Measurements from ENCODE around the gene CLIC4. TPM values are rescaled to one million over a fixed set of nuclear protein-coding genes. Genes with fewer than 3 reads are reported as not detected.
"Not testable (repeated sequence)": the region's sequence is repeated elsewhere in the genome, so short reads cannot be mapped to it uniquely, and the experiment has no call there.

The CLIC4 gene
- polyA plus RNA-seq, 1 experiment, result 561 TPM

- CTCF ChIA-PET, result interaction anchor here (1.0 to 1.3 kb wide), 2 partner anchors 60 to 81 kb away, joined by 3 read pairs; no protein-coding TSS in a partner anchor
- Histone ChIP-seq H3K27ac (ENCODE audit: low read depth, low read length) (no peak overlapping the region), H3K9me3 (ENCODE audit: control insufficient read depth, insufficient read depth, low read length) (no peaks in the 10 kb centered on the region; the same call in 1 of the 2 replicates), H3K27me3 (ENCODE audit: control insufficient read depth, insufficient read depth, low read length) (no peaks in the 10 kb centered on the region), H3K4me3 (ENCODE audit: low read depth, low read length) (peak overlapping the region; percentile 27; the same call in 1 of the 2 replicates)
- TF ChIP-seq CTCF (IDR thresholded peaks at IDR 0.05; ENCODE audit: low read depth, low read length), result no peak
- POLR2A ChIA-PET, result interaction anchor here (1.0 kb wide), 1 partner anchor 66 kb away, joined by 3 read pairs; no protein-coding TSS in a partner anchor
- DNase-seq (ENCODE audit: low read depth, low spot score), result no peak
These were observed 4.0 kb downstream of the CLIC4 start for GRCh38 chr1:24749252-24749651.

DNA sequence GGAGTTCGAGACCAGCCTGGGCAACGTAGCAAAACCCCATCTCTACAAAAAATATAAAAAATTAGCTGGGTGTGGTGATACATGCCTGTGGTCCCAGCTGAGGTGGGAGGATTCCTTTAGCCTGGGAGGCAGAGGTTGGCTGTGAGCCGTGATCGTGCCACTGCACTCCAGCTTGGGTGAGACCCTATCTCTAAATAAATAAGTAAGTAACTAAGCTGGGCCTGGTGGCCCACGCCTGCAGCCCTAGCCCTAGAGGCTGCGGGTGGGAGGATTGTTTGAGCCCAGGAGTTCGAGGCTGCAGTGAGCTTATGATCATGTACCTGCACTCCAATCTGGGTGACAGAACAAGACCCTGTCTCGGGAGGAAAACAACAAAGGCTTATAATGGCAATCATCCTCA, 4.6 kb downstream of the CLIC4 start:
- H3K27me3 ChIP-seq (ENCODE audit: control insufficient read depth, insufficient read depth, low read length), result no peaks in the 10 kb centered on the region
- no peak for DNase-seq (ENCODE audit: low read depth, low spot score)
- ChIA-PET POLR2A (interaction anchor here (1.0 kb wide), 1 partner anchor 66 kb away, joined by 3 read pairs; no protein-coding TSS in a partner anchor), CTCF (interaction anchor here (1.3 kb wide), 1 partner anchor 81 kb away, joined by 3 read pairs; no protein-coding TSS in a partner anchor)
- no peak overlapping the region for H3K4me3 ChIP-seq (ENCODE audit: low read depth, low read length)
- TF ChIP-seq CTCF (IDR thresholded peaks at IDR 0.05; ENCODE audit: low read depth, low read length), result no peak
- no peak overlapping the region for H3K27ac ChIP-seq (ENCODE audit: low read depth, low read length)
- no peaks in the 10 kb centered on the region; the same call in 1 of the 2 replicates for H3K9me3 ChIP-seq (ENCODE audit: control insufficient read depth, insufficient read depth, low read length)

- POLR2A ChIA-PET, result no interaction called here
- TF ChIP-seq CTCF (IDR thresholded peaks at IDR 0.05; ENCODE audit: low read depth, low read length), result no peak
- H3K27ac ChIP-seq (ENCODE audit: low read depth, low read length), result no peak overlapping the region
- no peaks in the 10 kb centered on the region for H3K27me3 ChIP-seq (ENCODE audit: control insufficient read depth, insufficient read depth, low read length)
- no peak overlapping the region for H3K4me3 ChIP-seq (ENCODE audit: low read depth, low read length)
- CTCF ChIA-PET, result interaction anchor here (1.3 to 1.6 kb wide), 3 partner anchors 64 to 84 kb away, joined by 4 to 9 read pairs (median 8); no protein-coding TSS in a partner anchor
- DNase-seq (ENCODE audit: low read depth, low spot score), result no peak
- no peaks in the 10 kb centered on the region; the same call in 1 of the 2 replicates for H3K9me3 ChIP-seq (ENCODE audit: control insufficient read depth, insufficient read depth, low read length)
These were observed 6.6 kb downstream of the CLIC4 start for GRCh38 chr1:24751833-24752232.

GRCh38 chr1:24752305-24752704, 7.1 kb downstream of the CLIC4 start:
- TF ChIP-seq CTCF (IDR thresholded peaks at IDR 0.05; ENCODE audit: low read depth, low read length), result no peak
- POLR2A ChIA-PET, result no interaction called here
- CTCF ChIA-PET, result interaction anchor here (1.3 to 1.6 kb wide), 3 partner anchors 64 to 83 kb away, joined by 4 to 9 read pairs (median 8); no protein-coding TSS in a partner anchor

DNA sequence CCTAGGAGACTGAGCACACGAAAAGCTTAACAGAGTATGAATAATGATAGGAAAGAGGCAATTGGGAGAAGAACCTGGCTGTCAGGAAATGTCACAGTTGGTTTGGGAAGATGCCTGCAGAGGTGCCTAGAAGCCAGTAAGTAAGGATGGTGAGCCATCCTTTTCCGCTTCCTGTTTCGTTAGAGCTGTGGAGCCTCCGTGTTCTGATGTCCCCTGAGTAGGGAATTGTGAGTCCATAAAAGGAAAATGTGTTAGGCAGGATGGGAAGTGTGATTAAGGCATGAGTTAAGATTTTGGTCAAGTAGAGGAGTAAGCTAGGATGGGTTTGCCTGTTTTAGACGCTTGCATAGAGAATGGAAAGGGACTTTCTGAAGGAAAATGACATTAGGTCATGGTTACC, 9.0 kb downstream of the CLIC4 start:
- no peak for TF ChIP-seq CTCF (IDR thresholded peaks at IDR 0.05; ENCODE audit: low read depth, low read length)
- no peak overlapping the region for H3K27ac ChIP-seq (ENCODE audit: low read depth, low read length)
- no peak overlapping the region for H3K4me3 ChIP-seq (ENCODE audit: low read depth, low read length)
- ChIA-PET POLR2A (interaction anchor here (1.9 kb wide), 1 partner anchor 8 kb away, joined by 10 read pairs; the partner anchor contains the start of gene CLIC4), CTCF (interaction anchor here (0.5 to 1.4 kb wide), 4 partner anchors 8 to 67 kb away, joined by 3 to 5 read pairs (median 3); partner anchors contain the start of gene CLIC4)
- no peak for DNase-seq (ENCODE audit: low read depth, low spot score)
- no peaks in the 10 kb centered on the region for H3K27me3 ChIP-seq (ENCODE audit: control insufficient read depth, insufficient read depth, low read length)
- H3K9me3 ChIP-seq (ENCODE audit: control insufficient read depth, insufficient read depth, low read length), result no peaks in the 10 kb centered on the region

More at GRCh38 chr1:24752305-24752704, 7.1 kb downstream of the CLIC4 start:
- no peak overlapping the region for H3K4me3 ChIP-seq (ENCODE audit: low read depth, low read length)
- no peak overlapping the region for H3K27ac ChIP-seq (ENCODE audit: low read depth, low read length)
- H3K27me3 ChIP-seq (ENCODE audit: control insufficient read depth, insufficient read depth, low read length), result no peaks in the 10 kb centered on the region
- no peak for DNase-seq (ENCODE audit: low read depth, low spot score)
- no peaks in the 10 kb centered on the region for H3K9me3 ChIP-seq (ENCODE audit: control insufficient read depth, insufficient read depth, low read length)

DNA sequence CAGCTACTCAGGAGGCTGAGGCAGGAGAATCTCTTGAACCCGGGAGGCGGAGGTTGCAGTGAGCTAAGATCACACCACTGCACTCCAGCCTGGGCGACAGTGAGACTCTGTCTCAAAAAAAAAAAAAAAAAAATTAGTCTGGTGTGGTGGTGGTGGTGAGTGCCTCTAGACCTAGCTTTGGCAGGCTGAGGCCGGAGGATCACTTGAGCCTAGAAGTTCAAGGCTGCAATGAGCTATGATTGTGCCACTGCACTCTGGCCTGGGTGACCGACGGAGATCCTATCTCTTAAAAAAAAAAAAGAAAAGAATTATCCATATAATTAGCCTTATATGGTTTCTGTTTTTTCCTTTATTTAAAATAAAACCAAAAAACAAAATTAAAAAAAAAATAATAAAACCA, 10.1 kb downstream of the CLIC4 start:
- DNase-seq (ENCODE audit: low read depth, low spot score); H3K27me3 ChIP-seq (ENCODE audit: control insufficient read depth, insufficient read depth, low read length); H3K4me3 ChIP-seq (ENCODE audit: low read depth, low read length); H3K9me3 ChIP-seq (ENCODE audit: control insufficient read depth, insufficient read depth, low read length); H3K27ac ChIP-seq (ENCODE audit: low read depth, low read length): not testable (repeated sequence)
- ChIA-PET CTCF (interaction anchor here (0.6 kb wide), 1 partner anchor 26 kb away, joined by 3 read pairs; no protein-coding TSS in a partner anchor), POLR2A (interaction anchor here (0.6 to 1.9 kb wide), 4 partner anchors 8 to 90 kb away, joined by 3 to 10 read pairs (median 4); partner anchors contain the start of gene CLIC4)

Measured in AG04450 (cell line).